A549 (cell line): ENCODE data around the gene FAM131C. TPM values are rescaled to one million over a fixed set of nuclear protein-coding genes. Genes with fewer than 3 reads are reported as not detected.
A peak's percentile ranks its signal among the peaks of the same experiment; 100 is the strongest.

Experiments used
- ATAC-seq, 2 experiments: fragments of 200-7000 bp in 1 of 2; fragments of >200 bp in 1 of 2; cut with Nextera tagmentation in 1 of 2; cut with Tn5 transposase in 1 of 2; 3 replicates each; pipeline versions ENCODE4 v1.8.0 to v1.9.1; 2018 to 2020; ENCODE audit warnings: mild to moderate bottlenecking in 1 of 2, moderate library complexity in 1 of 2
- CTCF ChIA-PET: fragments of 300-600 bp; sonication (Branson Sonifier 250); formaldehyde crosslinking; extraction: SDS; loops from one replicate; lab custom pipeline; 2021; ENCODE audit warnings: antibody characterized with exemption, inconsistent platforms; lab: Yijun Ruan, JAX
- POLR2A ChIA-PET: fragments of 350-600 bp; formaldehyde crosslinking; extraction: SDS; loops from one replicate; lab custom pipeline; 2021; ENCODE audit warnings: antibody characterized with exemption, inconsistent platforms; lab: Yijun Ruan, JAX
- DNase-seq, 2 experiments: peaks; one replicate each; pipeline versions ENCODE4 v3.0.0 to v3.0.0-alpha.2; 2011 to 2016; ENCODE audit warnings: low read depth in 1 of 2, low spot score in 1 of 2
- FAIRE-seq: peaks from 2 replicates; lab custom pipeline; 2011; peaks lifted over from hg19 to GRCh38; lab: Jason Lieb, UNC
- H3K27ac ChIP-seq, 2 experiments: fragments of >200 bp; sonication (Bioruptor Twin); formaldehyde crosslinking; 3 replicates each; pipeline ENCODE4 v1.5.1; 2016 to 2017
- H3K4me1 ChIP-seq: fragments of >200 bp; sonication (Bioruptor Twin); formaldehyde crosslinking; 3 replicates; pipeline ENCODE4 v1.6.1; 2016
- H3K4me2 ChIP-seq: fragments of >200 bp; sonication (Bioruptor Twin); formaldehyde crosslinking; 3 replicates; pipeline ENCODE4 v1.6.1; 2016
- H3K4me3 ChIP-seq: fragments of >200 bp; sonication (Bioruptor Twin); formaldehyde crosslinking; 3 replicates; pipeline ENCODE4 v1.5.1; 2016
- H3K9me3 ChIP-seq: fragments of >200 bp; sonication (Bioruptor Twin); formaldehyde crosslinking; 3 replicates; pipeline ENCODE4 v1.6.1; 2016
- ATOH8 ChIP-seq: fragments of 250-450 bp; sonication (Bioruptor Pico); IDR thresholded peaks from 2 replicates; pipeline ENCODE4 v1.5.0; 2020; ENCODE audit warnings: low read depth, mild to moderate bottlenecking, moderate library complexity
- BCL3 ChIP-seq: fragments of >200 bp; sonication (Bioruptor Twin); formaldehyde crosslinking; IDR thresholded peaks from 3 replicates; pipeline ENCODE4 v1.6.1; 2016
- CEBPB ChIP-seq, 2 experiments: fragments of >200 bp in 1 of 2; sonication (Bioruptor Twin) in 1 of 2; formaldehyde crosslinking in 1 of 2; IDR thresholded peaks; 2 replicates each; pipeline ENCODE4 v1.6.1; 2012 to 2016
- CHD2 ChIP-seq: fragments of 150-350 bp; IDR thresholded peaks from 2 replicates; pipeline ENCODE4 v1.6.1; 2014; ENCODE audit warnings: low read length; ENCODE audit not compliant: partially characterized antibody
- E2F6 ChIP-seq: IDR thresholded peaks from 2 replicates; pipeline ENCODE4 v1.6.1; 2012; ENCODE audit warnings: low read depth, borderline replicate concordance
- ELK1 ChIP-seq: fragments of 150-350 bp; IDR thresholded peaks from 2 replicates; pipeline ENCODE4 v1.6.1; 2014; ENCODE audit warnings: low read depth, mild to moderate bottlenecking, low read length
- ESRRA ChIP-seq: fragments of 150-350 bp; IDR thresholded peaks from 2 replicates; pipeline ENCODE4 v1.6.1; 2014; ENCODE audit warnings: mild to moderate bottlenecking, low read length, borderline replicate concordance
- FOSL2 ChIP-seq, 2 experiments: fragments of 450-650 bp in 1 of 2; fragments of >200 bp in 1 of 2; sonication (Bioruptor Twin) in 1 of 2; formaldehyde crosslinking; IDR thresholded peaks; 2 replicates each; pipeline versions ENCODE4 v1.5.0 to v1.6.1; 2016 to 2020; ENCODE audit warnings: mild to moderate bottlenecking in 1 of 2, moderate library complexity in 1 of 2
- HOXA7 ChIP-seq: fragments of 250-450 bp; sonication (Bioruptor Pico); IDR thresholded peaks from 2 replicates; pipeline ENCODE4 v1.5.0; 2020; ENCODE audit warnings: mild to moderate bottlenecking, moderate library complexity
- JUN ChIP-seq, 2 experiments: fragments of >200 bp; sonication (Bioruptor Twin); formaldehyde crosslinking; IDR thresholded peaks; 2 replicates in 1 of 2; 3 replicates in 1 of 2; pipeline ENCODE4 v1.6.1; 2016 to 2017
- MAX ChIP-seq: IDR thresholded peaks from 2 replicates; pipeline ENCODE4 v1.6.1; 2012
- NFE2L2 ChIP-seq: fragments of 150-350 bp; conservative IDR thresholded peaks from 2 replicates; pipeline ENCODE4 v1.6.1; 2014; ENCODE audit warnings: low read length
- NPAS2 ChIP-seq: fragments of 250-450 bp; sonication (Bioruptor Pico); IDR thresholded peaks from 2 replicates; pipeline ENCODE4 v1.8.0; 2022; ENCODE audit warnings: mild to moderate bottlenecking, moderate library complexity, borderline replicate concordance
- POLR2A ChIP-seq: IDR thresholded peaks from 2 replicates; pipeline ENCODE4 v1.6.1; 2012; ENCODE audit warnings: mild to moderate bottlenecking, low read length
- RAD21 ChIP-seq, 2 experiments: fragments of >200 bp in 1 of 2; sonication (Bioruptor Twin) in 1 of 2; formaldehyde crosslinking in 1 of 2; IDR thresholded peaks in 1 of 2; conservative IDR thresholded peaks in 1 of 2; 2 replicates in 1 of 2; 3 replicates in 1 of 2; pipeline ENCODE4 v1.6.1; 2012 to 2018; ENCODE audit warnings: inconsistent platforms in 1 of 2
- RFX5 ChIP-seq: fragments of 450-650 bp; IDR thresholded peaks from 2 replicates; pipeline ENCODE4 v1.7.1; 2014; ENCODE audit warnings: antibody characterized with exemption, mild to moderate bottlenecking, moderate library complexity
- RNF2 ChIP-seq: fragments of 200-600 bp; sonication (generic); IDR thresholded peaks from 2 replicates; pipeline ENCODE4 v1.6.1; 2016; ENCODE audit warnings: low read depth, mild to moderate bottlenecking, antibody characterized with exemption, moderate library complexity, borderline replicate concordance
- TFCP2L1 ChIP-seq: fragments of 250-450 bp; sonication (Bioruptor Pico); IDR thresholded peaks from 2 replicates; pipeline ENCODE4 v1.5.0; 2021; ENCODE audit warnings: mild to moderate bottlenecking
- TP53 ChIP-seq: fragments of 250-450 bp; sonication (Bioruptor Pico); IDR thresholded peaks from 2 replicates; pipeline ENCODE4 v1.5.0; 2021; ENCODE audit warnings: mild to moderate bottlenecking, moderate library complexity
- ZSCAN20 ChIP-seq: fragments of 250-450 bp; sonication (Bioruptor Pico); IDR thresholded peaks from 2 replicates; pipeline ENCODE4 v1.8.0; 2022; ENCODE audit warnings: mild to moderate bottlenecking, moderate library complexity
- WGBS: methylation state at CpG from one replicate; pipeline ENCODE4 v1.1.6; 2017; ENCODE audit errors: missing lambda C conversion rate; 5-methylcytosine and 5-hydroxymethylcytosine counted together
- polyA plus RNA-seq, 4 experiments: library from polyadenylated mRNA; depleted of rRNA in 3 of 4; stranded (reverse); fragments of >200 nt; fragmentation: RNase III in 1 of 4; extraction: RNeasy Plus Mini Kit Qiagen cat#74134 plus additional on column Dnase treatment in 1 of 4; gene quantifications; 2 replicates in 3 of 4; 3 replicates in 1 of 4; pipeline ENCODE4 v1.2.3, GENCODE V29; 2011 to 2017

Gene FAM131C
- polyA plus RNA-seq, 2 of the 4 experiments (the other 2 are of a cell fraction): 2.3 to 6.7 TPM

GRCh38 chr1:16116002-16116401 lies 42.6 kb upstream of the FAM131C start (continued):
- TF ChIP-seq ESRRA: no peak

- FAIRE-seq: no peak
- no CpG with 5 or more reads among the region's 6 CpGs for WGBS
- POLR2A ChIA-PET: no interaction called here
- CTCF ChIA-PET: interaction anchor here (7.6 kb wide), 1 partner anchor 33 kb away, joined by 55 read pairs; no protein-coding TSS in a partner anchor
- Histone ChIP-seq H3K27ac (peak overlapping the region in 1 of 2 experiments; percentile 23; a peak in 2 of 6 replicates), H3K4me1 (peaks cover 25% of the 10 kb centered on the region), H3K9me3 (no peaks in the 10 kb centered on the region), H3K4me2 (no peak overlapping the region), H3K4me3 (no peak overlapping the region)
- no peak for TF ChIP-seq FOSL2 (IDR thresholded peaks at IDR 0.05)
- no peak for TF ChIP-seq FOSL2 (CRISPR knock-in tag; IDR thresholded peaks at IDR 0.05)
- TF ChIP-seq TFCP2L1 (CRISPR knock-in tag): no peak
- TF ChIP-seq RNF2: no peak
- no peak for TF ChIP-seq ATOH8 (CRISPR knock-in tag)
- no peak for TF ChIP-seq BCL3
- TF ChIP-seq NFE2L2: no peak
- no peak for TF ChIP-seq ELK1
- TF ChIP-seq POLR2A: no peak
- no peak for TF ChIP-seq RAD21 (conservative IDR thresholded peaks at IDR 0.05 in 1 of 2, IDR thresholded peaks at IDR 0.05 in 1 of 2)
- no peak for TF ChIP-seq E2F6
- no peak for TF ChIP-seq CEBPB (IDR thresholded peaks at IDR 0.05)
- no peak for TF ChIP-seq HOXA7
- no peak for TF ChIP-seq TP53
- TF ChIP-seq JUN (IDR thresholded peaks at IDR 0.05): no peak
- no peak for TF ChIP-seq CHD2
- TF ChIP-seq NPAS2 (CRISPR knock-in tag): no peak
- ATAC-seq: no peak
- no peak for DNase-seq
These were observed 42.1 kb upstream of the FAM131C start for GRCh38 chr1:16115468-16115983.

- ChIA-PET CTCF (interaction anchor here (0.7 to 7.6 kb wide), 4 partner anchors 33 to 44 kb away, joined by 3 to 55 read pairs (median 12); no protein-coding TSS in a partner anchor), POLR2A (no interaction called here)
- WGBS: 94% methylated on average over 12 of the region's 23 CpGs
- ATAC-seq (no peak), DNase-seq (no peak), FAIRE-seq (no peak)
- no peaks in the 10 kb centered on the region for H3K9me3 ChIP-seq
- peaks cover 20% of the 10 kb centered on the region for H3K4me1 ChIP-seq
- no peak overlapping the region for H3K4me3 ChIP-seq
- H3K27ac ChIP-seq: peak overlapping the region in 1 of 2 experiments; percentile 23; a peak in 2 of 6 replicates
- H3K4me2 ChIP-seq: no peak overlapping the region
- no peak for TF ChIP-seq MAX
- TF ChIP-seq RFX5: no peak
- no peak for TF ChIP-seq ZSCAN20 (CRISPR knock-in tag)
- TF ChIP-seq RAD21 (conservative IDR thresholded peaks at IDR 0.05 in 1 of 2, IDR thresholded peaks at IDR 0.05 in 1 of 2): no peak
- TF ChIP-seq TFCP2L1 (CRISPR knock-in tag): no peak
- TF ChIP-seq E2F6: no peak
These were observed 41.3 kb upstream of the FAM131C start for GRCh38 chr1:16114527-16115467.
